Stimulated activated CD4-positive, alpha-beta T cell treated with anti-CD3 and anti-CD28 coated beads, Interleukin-12 subunit alpha, Interleukin-12 subunit beta, amount 100 ng/mL, for 48 hours (primary cell): ENCODE results near the gene HNRNPF.
"Not testable (repeated sequence)": the region's sequence is repeated elsewhere in the genome, so short reads cannot be mapped to it uniquely, and the experiment has no call there.

Experiments used
- DNase-seq, 3 donors: peaks; one replicate each; pipeline ENCODE4 v3.0.0-alpha.2; 2020; ENCODE audit warnings: low read depth in 2 of 3, low spot score in 1 of 3

HNRNPF gene, protein sequence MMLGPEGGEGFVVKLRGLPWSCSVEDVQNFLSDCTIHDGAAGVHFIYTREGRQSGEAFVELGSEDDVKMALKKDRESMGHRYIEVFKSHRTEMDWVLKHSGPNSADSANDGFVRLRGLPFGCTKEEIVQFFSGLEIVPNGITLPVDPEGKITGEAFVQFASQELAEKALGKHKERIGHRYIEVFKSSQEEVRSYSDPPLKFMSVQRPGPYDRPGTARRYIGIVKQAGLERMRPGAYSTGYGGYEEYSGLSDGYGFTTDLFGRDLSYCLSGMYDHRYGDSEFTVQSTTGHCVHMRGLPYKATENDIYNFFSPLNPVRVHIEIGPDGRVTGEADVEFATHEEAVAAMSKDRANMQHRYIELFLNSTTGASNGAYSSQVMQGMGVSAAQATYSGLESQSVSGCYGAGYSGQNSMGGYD

DNA sequence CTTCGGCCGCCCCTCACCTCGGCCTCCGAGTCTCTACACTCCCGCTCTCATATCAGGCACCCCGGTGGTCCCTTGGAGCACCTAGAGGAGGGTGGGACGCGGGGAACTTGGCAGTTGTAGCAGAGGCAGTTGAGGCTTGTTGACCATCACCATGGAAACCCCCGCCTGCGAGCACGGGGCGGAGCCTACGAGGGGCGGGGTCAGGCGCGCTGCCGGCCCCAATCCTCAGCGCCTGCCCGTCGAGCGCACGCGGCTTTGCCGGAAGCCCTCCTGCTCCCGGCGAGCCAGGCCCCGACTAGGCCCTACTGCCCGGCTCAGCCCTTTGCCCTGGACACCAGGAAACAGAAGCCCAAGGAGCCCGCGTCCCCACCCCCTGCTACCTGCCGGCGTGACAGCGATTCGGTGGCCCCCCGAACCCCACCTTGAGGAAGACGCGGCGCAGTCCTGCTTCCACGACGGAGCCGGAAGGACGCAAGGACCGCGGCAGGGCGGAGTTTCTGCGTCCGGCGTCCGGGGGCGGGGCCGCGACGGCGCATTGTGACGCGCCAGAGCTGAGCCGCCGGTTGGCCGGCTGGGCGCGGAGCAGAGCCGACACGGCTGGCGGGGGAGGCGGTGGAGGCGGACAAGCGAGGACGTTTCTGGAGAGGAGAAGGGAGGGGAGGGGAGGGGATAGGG is at the start of gene HNRNPF:
Gene HNRNPF (minus strand): TSS at position 477 of the 675 bp plus-strand sequence. CDS start 21,302 bp downstream, outside the sequence.
- peak; percentile 92 to 95 (median 93) for DNase-seq

DNA sequence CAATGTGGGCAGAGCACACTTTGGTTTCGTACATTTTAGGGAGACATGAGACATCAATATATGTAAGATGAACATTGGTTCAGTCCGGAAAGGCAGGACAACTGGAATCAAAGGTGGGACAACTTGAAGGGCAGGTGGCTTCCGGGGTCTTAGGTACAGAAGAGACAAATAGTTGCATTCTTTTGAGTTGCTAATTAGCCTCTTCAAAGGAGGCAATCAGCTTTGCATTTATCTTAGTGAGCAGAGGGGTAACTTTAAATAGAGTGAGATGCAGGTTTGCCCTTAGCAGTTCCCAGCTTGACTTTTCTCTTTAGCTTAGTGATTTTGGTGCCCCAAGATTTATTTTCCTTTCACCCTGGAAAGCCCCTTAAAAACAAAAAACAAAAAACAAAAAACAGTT is 49.2 kb upstream of the HNRNPF start:
- no peak for DNase-seq

DNA sequence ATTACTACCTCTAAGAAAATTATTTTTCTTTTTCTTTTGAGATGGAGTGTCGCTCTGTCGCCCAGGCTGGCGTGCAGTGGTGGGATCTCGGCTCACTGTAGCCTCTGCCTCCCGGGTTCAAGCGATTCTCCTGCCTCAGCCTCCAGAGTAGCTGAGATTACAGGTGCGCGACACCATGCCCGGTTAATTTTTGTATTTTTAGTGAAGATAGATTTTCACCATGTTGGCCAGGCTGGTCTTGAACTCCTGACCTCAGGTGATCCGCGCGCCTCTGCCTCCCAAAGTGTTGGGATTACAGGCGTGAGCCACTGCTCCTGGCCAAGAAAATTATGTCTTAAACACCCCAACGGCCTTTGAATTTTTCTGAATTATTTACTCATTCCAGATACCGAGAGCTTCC is 47.6 kb upstream of the HNRNPF start:
- not testable (repeated sequence) for DNase-seq

DNA sequence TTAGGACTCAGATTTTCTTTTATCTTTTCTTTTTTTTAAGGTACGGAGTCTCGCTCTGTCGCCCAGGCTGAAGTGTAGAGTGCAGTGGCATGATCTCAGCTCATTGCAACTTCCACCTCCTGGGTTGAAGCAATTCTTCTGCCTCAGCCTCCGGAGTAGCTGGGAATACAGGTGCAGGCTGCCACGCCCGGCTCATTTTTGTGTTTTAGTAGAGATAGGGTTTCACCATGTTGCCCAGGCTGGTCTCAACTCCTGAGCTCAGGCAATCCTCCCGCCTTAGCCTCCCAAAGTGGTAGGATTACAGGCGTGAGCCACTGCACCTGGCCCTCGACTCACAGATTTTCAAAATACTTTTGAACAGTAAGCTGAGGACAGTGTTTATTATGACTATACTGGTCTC is 45.0 kb upstream of the HNRNPF start:
- not testable (repeated sequence) for DNase-seq

DNA sequence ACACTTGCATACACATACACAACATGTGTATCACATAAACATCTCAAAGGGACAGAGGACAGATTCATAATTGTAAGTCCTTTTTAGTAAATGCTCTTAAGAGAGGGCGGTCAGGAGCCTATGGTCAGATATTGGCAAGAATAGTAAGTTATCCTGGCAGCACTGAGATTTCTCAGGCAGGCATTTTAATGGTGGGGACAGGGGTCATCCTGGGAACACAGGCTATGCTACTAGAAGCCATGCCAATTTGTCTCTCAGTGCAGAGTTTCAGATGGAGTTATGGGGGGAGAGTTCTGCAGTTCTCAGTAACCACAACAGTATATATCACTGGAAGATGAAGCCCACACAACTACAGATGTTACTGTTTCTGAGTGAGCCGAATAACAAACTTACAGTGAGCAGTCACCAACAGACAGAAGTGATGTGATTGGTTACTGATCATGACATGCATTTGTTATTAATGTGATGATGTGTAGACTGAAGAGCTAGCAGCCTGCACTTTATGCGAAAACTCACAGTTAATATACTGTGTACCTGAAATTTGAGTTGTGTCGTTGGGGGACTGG is 44.4 kb upstream of the HNRNPF start:
- peak in 1 of 3 donors; percentile 26 for DNase-seq

DNA sequence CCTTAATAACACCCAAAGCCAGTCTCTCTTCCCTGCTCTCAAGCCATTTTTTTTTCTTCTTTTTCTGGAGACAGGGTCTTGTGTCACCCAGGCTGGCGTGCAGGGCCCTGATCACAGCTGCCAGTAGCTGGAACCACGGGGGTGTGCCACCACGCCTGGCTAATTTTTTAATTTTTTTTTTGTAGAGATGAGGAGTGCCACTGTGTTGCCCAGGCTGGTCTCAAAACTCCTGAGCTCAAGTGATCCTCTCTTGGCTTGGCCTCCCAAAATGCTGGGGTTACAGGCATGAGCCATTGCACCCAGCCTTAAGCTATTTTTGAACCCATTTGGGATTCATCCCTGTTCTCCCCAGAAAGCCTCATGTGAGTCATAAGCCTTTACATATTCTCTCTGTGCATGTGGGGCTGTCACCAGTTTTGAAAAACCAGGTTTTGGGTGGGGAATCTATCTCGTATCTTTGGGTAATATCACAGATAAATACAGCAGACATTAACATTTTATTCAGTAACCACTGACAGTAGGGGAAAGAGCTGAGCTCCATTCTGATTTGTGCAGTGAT is 43.4 kb upstream of the HNRNPF start:
- no peak for DNase-seq

DNA sequence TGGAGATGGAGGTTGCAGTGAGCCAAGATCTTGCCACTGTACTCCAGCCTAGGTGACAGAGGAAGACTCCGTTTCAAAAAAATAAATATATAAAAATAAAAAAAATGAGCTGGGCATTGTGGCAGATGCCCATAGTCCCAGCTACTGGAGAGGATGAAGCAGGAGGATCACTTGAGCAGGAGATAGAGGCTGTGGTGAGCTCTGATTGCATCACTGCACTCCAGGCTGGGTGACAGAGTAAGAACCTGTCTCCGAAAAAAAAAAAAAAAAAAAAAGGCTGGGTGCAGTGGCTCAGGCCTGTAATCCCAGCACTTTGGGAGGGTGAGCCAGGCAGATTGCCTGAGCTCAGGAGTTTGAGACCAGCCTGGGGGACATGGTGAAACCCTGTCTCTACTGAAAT is 39.8 kb upstream of the HNRNPF start:
- no peak for DNase-seq

DNA sequence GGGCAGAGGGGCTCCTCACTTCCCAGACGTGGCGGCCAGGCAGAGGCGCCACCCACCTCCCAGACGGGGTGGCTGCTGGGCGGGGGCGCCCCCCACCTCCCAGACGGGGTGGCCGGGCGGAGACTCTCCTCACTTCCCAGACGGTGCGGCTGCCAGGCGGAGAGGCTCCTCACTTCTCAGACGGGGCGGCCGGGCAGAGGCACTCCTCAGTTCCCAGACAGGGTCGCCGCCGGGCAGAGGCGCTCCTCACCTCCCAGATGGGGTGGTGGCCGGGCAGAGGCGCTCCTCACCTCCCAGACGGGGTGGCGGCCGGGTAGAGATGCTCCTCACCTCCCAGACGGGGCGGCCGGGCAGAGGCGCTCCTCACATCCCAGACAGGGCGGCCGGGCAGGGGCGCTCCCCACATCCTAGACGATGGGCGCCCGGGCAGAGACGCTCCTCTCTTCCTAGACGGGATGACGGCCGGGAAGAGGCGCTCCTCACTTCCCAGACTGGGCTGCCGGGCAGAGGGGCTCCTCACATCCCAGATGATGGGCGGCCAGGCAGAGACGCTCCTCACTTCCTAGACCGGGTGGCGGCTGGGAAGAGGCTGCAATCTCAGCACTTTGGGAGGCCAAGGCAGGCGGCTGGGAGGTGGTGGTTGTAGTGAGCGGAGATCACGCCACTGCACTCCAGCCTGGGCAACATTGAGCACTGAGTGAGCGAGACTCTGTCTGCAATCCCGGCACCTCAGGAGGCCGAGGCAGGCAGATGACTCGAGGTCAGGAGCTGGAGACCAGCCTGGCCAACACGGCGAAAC is 37.4 kb upstream of the HNRNPF start:
- not testable (repeated sequence) for DNase-seq

DNA sequence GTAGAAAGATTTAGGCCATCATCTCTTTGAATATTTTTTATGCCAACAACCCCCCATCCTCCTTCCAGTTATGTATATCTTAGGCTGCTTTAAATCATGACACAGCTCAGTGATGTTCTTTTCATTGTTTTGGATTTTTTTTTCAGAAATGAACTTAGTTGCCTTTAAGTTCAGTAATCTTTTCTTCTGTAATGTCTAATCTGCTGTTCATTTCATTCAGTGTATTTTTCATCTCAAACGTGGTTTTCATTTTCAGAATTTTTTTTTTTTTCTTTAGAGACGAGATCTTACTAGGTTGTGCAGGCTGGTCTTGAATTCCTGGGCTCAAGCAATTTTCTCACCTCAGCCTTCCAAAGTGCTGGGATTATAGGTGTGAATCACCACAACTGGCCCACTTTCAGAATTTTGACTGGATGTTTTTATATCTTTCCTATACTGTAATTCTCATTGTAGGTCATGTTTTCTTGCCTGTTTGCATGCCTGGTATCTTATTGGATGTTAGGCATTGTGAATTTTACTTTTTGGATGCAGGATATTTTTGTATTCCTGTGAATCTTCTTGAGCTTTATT is 36.0 kb upstream of the HNRNPF start:
- DNase-seq, result no peak

DNA sequence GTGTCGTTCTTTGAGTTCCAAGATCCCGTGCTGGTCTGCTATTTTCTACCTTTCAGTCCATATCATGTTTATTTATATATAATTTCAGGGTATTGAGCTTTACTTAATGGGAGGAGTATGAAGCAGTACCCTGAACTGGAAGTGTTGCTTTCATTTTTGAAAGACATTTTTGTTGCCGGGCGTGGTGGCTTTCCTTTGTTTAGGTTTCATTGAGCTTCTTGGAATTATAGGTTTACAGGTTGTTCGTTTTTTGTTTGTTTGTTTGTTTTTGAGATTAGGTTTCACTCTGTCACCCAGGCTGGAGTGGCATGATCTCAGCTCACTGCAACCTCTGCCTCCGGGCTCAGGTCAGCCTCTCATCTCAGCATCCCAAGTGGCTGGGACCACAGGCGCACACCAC is 35.3 kb upstream of the HNRNPF start:
- DNase-seq, result no peak

DNA sequence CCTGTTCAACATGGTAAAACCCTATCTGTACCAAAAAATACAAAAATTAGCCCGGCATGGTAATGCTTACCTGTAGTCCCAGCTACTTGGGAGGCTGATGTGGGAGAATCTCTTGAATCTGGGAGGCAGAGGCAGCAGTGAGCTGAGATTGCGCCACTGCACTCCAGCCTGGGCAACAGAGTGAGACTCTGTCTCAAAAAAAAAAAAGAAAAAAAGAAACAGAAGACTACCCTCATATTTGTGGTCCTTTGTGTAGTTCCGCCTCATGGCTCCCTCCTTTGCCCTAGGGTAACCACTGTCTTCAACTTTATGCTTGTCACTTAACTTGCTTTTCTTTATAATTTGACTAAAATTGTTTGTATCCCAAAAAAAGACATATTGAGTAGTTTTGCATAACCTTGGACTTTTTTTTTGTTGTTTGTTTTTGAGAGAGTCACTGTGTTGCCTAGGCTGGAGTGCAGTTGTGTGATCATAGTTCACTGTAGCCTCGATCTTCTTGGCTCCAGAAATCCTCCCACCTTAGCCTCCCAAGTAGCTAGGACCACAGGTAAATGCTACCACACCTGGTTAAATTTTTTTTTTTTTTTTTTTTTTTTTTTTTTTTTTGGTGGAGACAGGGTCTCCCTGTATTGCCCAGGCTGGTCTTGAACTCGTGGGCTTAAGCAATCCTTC is 31.6 kb upstream of the HNRNPF start:
- DNase-seq, result no peak

DNA sequence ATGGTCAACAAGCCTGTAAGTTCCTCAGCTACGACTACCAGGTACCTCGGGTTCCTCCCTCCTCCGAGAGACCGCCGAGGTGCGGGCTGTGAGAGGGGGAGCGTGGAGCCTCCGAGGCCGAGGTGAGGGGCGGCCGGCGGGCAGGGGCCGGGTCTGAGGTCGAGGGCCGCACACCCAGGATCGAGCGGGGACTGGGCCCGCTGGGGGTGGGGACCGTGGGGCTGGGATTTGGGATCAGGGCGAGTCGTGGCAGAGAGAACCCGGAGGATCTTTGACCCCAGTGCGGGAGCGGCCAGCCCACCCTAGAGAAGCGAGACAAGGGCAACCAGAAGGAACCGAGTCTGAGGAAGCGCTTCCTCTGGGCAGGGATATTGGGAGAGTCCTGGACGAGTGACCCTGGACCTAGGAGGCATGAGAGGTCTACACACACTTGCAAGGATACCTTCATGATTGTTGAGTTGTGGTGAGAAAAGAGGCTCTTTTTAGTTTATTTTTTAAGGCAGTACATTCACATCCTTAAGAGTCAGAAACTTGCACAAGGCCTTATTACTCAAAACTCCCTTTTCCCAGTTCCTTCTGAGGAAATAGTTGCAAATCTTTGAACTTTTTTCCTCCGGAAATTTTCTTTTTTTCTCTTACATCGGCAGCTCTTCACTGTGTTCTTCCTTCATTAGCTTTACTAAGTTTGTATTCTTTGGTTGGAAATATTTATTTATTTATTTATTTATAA is 28.3 kb upstream of the HNRNPF start:
- no peak for DNase-seq

DNA sequence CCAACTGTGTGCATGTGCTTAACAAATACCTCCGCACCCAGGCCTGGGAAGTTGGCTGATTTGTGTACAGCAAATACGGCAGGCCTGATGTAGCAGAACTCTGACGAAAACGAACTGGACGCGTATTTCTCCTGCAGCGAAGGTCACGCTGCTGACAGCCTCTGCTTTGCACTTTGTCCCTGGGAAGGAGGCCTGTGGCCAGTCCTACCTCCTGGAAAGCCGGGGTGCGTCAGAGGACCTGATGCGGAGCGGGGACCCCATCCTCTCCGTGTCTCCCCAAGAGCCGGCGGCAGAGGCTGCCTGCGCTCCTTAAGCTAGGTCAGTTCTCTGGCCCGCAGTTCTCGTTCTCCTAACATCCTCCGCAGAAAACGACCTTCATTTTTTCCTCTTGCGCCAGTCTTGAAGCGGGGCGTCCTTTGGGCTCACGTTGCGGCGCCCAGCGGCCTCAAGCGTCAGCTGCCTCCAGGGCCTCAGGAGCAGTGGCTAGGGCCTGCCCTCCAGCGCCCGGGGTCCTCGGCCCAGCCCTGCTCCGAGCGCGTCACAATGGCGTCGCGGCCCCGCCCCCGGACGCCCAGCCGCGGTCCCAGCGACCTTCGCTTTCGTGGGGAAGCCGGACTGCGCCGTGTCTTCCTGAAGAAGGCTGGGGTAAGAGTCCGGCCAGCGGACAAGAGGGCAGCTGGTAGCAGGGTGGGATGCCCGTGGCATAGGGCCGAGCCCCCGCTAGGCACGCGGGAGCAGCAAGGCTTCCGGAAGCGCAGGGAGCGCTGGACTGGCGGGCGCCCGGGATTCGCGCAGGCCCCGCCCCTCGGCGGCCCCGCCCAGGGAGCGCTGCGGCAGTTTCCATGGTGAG is 27.5 kb upstream of the HNRNPF start, which contains the start of gene ZNF487:
Gene ZNF487 (plus strand): TSS at position 821 of the 850 bp plus-strand sequence. CDS start 38,703 bp downstream, outside the sequence.
- DNase-seq, result peak; percentile 77 to 82 (median 79)

DNA sequence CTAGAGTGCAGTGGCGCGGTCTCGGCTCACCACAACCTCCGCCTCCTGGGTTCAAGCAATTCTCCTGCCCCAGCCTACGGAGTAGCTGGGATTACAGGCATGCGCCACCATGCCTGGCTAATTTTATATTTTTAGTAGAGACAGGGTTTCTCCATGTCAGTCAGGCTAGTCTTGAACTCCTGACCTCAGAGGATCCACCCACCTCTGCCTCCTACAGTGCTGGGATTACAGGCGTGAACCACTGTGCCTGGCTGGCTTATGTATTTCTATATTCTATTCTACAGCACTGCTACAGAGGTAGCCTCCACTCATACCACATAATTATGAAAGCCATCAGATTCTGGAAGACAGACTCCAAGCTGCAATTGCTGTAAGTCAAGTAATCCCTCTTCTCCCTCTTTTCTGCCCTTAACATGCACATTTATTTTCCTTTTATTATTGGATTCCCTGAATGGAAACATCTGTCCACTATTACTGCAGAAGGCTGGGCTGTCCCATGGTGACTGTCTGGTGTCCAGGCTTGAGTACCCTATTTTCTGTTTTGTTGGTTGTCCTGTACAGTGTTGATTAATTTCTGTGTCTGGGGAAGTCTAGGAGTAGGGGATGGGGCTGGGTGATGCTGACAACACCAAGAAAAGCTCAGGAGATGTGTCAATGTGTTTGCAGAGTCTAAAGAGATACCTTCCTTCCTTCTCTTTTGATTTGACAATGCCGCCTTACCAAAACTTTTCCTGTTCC is 22.1 kb upstream of the HNRNPF start:
- no peak for DNase-seq

DNA sequence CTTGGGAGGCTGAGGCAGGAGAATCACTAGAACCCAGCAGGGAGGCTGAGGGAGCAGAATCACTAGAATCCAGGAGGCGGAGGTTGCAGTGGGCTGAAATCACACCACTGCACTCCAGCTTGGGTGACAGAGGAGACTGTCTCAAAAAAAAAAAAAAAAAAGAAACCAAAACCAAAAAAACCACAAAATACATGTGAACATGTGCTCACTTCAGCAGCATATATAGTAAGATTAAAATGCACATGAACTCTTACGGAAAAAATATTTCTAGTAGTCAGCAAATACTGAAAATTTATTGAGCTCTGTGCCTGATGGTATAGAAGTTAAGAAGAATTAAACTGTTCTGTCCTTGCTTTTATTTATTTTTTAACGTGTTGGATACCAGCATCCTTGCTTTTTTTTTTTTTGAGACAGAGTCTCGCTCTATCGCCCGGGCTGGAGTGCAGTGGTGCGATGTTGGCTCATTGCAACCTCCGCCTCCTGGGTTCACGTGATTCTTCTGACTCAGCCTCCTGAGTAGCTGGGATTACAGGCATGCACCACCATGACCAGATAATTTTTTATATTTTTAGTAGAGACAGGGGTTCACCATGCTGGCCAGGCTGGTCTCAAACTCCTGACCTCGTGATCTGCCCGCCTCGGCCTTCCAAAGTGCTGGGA is 18.3 kb upstream of the HNRNPF start:
- no peak for DNase-seq

DNA sequence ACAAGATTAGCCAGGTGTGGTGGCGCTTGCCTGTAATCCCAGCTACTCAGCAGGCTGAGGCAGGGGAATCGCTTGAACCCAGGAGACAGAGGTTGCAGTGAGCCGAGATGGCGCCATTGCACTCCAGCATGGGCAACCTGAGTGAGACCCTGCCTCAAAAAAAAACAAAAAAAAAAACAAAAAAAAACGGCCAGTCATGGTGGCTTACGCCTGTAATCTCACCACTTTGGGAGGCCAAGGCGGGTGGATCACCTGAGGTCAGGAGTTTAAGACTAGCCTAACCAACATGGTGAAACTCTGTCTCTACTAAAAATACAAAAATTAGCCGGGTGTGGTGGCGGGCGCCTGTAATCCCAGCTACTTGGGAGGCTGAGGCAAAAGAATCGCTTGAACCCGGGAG is 17.5 kb upstream of the HNRNPF start:
- not testable (repeated sequence) for DNase-seq

DNA sequence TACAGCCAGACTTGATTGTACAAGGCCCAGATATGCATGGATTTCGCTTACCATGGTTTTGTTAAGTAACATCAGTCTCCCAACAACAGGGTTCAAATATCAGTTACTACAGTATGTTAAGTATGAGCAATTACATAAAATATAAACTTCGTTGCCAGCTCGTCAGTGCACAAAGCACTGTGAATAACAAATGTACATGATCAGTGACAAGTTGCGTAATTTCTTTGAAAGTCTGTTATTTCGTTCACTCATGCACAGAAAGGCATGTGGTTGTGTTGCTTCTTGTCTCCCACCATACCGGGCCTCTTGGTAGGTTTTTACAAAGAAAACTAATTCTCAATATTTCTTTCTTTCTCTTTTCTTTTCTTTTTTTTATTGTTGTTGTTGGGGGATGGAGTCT is 15.4 kb upstream of the HNRNPF start:
- no peak for DNase-seq
